ENCODE measurements around the gene C11orf52.

DNA sequence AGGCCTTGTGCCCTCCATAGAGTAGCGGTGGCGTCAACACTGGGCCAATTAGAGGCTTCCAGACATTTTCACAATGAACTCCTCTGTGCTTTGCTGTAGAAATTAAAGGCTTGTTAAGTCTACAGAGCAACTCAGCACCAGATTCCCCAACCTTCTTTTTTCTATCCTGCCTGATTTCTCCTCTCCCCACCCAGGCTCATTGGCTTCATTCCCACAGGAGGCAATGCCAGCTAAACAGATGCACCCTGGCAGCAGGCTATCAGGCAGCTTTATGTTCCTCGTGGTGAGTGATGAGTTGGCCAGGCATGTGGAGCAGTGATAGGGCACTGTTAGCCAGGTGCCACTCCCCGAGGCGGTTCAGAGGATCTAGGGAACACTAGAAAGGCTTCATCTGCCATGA is 23.2 kb downstream of the C11orf52 start:
- no peak for TF ChIP-seq POLR2AphosphoS5 (IDR thresholded peaks at IDR 0.05; ENCODE audit: low read depth, low read length)
- TF ChIP-seq, protein P1, sequence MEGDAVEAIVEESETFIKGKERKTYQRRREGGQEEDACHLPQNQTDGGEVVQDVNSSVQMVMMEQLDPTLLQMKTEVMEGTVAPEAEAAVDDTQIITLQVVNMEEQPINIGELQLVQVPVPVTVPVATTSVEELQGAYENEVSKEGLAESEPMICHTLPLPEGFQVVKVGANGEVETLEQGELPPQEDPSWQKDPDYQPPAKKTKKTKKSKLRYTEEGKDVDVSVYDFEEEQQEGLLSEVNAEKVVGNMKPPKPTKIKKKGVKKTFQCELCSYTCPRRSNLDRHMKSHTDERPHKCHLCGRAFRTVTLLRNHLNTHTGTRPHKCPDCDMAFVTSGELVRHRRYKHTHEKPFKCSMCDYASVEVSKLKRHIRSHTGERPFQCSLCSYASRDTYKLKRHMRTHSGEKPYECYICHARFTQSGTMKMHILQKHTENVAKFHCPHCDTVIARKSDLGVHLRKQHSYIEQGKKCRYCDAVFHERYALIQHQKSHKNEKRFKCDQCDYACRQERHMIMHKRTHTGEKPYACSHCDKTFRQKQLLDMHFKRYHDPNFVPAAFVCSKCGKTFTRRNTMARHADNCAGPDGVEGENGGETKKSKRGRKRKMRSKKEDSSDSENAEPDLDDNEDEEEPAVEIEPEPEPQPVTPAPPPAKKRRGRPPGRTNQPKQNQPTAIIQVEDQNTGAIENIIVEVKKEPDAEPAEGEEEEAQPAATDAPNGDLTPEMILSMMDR (IDR thresholded peaks at IDR 0.05; ENCODE audit: control extremely low read depth in 1 of 3, insufficient read depth in 1 of 3, low read depth in 1 of 3, low read length in 3 of 3), result no peak
- TF ChIP-seq TAF1 (IDR thresholded peaks at IDR 0.05; ENCODE audit: low read depth, low read length), result no peak
- TF ChIP-seq BCL11A (IDR thresholded peaks at IDR 0.05; ENCODE audit: low read depth in 2 of 2, low read length in 2 of 2), result no peak
- no peak for TF ChIP-seq CEBPB (IDR thresholded peaks at IDR 0.05; ENCODE audit: low read depth, low read length)
- no peak for TF ChIP-seq RXRA (IDR thresholded peaks at IDR 0.05; ENCODE audit: insufficient read depth, low read depth, low read length)
- TF ChIP-seq, protein P2, sequence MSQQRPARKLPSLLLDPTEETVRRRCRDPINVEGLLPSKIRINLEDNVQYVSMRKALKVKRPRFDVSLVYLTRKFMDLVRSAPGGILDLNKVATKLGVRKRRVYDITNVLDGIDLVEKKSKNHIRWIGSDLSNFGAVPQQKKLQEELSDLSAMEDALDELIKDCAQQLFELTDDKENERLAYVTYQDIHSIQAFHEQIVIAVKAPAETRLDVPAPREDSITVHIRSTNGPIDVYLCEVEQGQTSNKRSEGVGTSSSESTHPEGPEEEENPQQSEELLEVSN (IDR thresholded peaks at IDR 0.05), result no peak
- no peak for TF ChIP-seq ZNF274 (IDR thresholded peaks at IDR 0.05; ENCODE audit: borderline replicate concordance, extremely low read depth, low read length)
- no peak for TF ChIP-seq YY1 (IDR thresholded peaks at IDR 0.05; ENCODE audit: low read depth, low read length)
- no peak for TF ChIP-seq EP300 (IDR thresholded peaks at IDR 0.05; ENCODE audit: borderline replicate concordance in 1 of 2, low read depth in 2 of 2, low read length in 2 of 2)
- no peak for TF ChIP-seq EZH2 (IDR thresholded peaks at IDR 0.05; ENCODE audit: low read depth, low read length, severe bottlenecking)
- no peak for TF ChIP-seq SP1 (IDR thresholded peaks at IDR 0.05; ENCODE audit: low read depth, low read length)
- TF ChIP-seq, protein P3, sequence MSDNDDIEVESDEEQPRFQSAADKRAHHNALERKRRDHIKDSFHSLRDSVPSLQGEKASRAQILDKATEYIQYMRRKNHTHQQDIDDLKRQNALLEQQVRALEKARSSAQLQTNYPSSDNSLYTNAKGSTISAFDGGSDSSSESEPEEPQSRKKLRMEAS (IDR thresholded peaks at IDR 0.05), result no peak
